ENCODE measurements around the gene NR0B2.
"Not testable (repeated sequence)": the region's sequence is repeated elsewhere in the genome, so short reads cannot be mapped to it uniquely, and the experiment has no call there.

NR0B2 gene

DNA sequence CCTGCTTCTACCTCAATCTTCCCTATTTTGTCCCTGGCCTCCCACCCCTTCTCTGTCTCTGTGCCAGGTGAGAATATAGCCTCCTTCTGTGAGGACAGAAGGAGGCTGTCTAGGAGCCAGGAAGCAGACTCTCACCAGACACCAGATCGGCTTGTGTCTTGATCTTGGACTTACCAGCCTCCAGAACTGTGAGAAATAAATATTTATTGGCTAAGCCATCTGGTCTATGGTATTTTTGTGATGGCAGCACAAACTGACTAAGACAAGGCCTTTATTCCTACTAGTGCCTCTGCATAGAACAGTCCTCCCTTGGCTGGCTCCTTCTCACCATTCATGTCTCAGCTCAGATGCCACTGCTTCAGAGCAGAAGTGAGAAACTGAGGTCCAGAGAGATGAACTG, 25.5 kb downstream of the NR0B2 start:
- DNase-seq: no peak

DNA sequence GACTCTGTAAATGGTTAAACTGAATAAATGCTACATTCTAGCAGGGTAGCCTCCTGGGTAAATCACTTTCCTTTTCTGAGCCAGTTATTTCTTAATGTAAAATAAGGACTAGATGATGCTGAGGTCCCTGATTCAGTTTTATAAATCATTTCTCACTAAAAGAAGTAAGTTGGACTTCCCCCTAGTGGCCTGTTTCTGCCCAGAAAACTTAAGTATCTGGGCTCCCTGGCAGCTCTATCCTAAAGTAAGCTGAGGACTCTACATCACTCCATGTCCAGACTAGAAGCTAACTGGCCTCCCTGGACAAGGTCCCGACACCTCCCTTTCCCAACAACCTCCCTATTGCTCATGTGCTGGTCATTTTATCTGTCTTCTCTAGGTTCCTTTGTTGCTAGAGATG, 26.6 kb downstream of the NR0B2 start:
- no peak for DNase-seq

- DNase-seq: no peak
Measured at GRCh38 chr1:26882696-26883463, 30.9 kb downstream of the NR0B2 start.

DNA sequence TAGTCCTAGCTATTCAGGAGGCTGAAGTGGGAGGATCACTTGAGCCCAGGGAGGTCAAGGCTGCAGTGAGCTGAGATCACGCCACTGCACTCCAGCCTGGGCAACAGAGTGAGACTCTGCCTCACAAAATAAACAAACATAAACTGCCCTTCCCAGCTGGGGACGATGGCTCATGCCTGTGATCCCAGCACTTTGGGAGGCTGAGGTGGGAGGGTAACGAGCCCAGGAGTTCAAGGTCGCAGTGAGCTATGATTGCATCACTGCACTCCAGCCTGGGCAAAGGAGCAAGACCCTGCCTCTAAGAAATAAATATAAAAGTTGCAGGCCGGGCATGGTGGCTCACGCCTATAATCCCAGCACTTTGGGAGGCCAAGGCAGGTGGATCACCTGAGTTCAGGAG, 32.2 kb downstream of the NR0B2 start:
- DNase-seq: not testable (repeated sequence)

DNA sequence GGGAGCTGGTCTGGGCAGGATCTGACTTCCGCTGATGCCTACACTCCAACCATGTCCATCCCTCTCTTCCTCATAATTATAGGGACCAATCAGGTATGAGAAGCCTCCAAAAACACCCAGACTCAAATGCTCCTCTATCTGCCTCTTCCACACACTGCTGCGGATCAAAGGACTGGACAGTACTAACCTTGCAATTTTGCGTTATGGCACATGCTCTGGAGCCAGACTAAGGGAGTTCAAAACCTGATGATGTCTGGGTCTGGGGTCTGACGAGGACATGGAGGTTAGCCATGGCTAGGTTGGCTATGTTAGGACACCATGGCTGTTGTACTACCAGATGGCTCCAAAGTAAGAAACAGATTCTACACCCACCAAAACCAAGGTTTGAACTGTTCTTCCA, 34.0 kb downstream of the NR0B2 start:
- DNase-seq: no peak

DNA sequence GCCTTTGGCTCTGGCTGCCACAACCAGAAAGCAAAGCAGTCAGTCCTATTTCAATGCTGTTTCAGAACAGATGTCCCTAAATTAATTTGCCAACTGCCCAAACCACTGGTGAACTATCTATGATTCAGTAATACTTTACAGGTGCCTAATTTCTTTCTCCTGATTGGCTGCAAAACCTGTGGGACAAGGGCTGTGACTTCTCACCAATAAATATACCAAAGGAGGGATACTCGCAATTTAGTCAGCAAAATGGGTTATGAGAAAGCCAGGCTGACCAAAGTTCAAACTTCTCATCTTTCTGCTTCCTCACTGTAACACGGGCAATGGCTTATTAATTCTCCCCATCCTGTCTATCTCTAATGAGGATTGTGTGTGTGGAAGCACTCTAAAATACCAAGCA, 36.4 kb downstream of the NR0B2 start:
- no peak for DNase-seq

GRCh38 chr1:26874896-26875295, 38.9 kb downstream of the NR0B2 start:
- no peak for DNase-seq

DNA sequence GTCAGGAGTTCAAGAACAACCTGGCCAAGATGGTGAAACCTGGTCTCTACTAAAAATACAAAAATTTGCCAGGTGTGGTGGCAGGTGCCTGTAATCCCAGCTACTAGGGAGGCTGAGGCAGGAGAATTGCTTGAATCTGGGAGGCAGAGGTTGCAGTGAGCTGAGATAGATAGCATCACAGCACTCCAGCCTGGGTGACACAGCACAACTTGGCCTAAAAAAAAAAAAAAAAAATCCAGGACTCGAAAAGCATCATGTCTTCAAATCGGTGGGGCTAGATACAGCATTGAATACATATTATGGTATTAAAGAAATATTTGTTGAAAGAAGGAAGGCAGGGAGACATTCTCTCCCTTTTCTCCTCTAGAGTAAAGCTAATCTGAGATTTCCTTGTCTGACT, 40.7 kb downstream of the NR0B2 start:
- not testable (repeated sequence) for DNase-seq

DNA sequence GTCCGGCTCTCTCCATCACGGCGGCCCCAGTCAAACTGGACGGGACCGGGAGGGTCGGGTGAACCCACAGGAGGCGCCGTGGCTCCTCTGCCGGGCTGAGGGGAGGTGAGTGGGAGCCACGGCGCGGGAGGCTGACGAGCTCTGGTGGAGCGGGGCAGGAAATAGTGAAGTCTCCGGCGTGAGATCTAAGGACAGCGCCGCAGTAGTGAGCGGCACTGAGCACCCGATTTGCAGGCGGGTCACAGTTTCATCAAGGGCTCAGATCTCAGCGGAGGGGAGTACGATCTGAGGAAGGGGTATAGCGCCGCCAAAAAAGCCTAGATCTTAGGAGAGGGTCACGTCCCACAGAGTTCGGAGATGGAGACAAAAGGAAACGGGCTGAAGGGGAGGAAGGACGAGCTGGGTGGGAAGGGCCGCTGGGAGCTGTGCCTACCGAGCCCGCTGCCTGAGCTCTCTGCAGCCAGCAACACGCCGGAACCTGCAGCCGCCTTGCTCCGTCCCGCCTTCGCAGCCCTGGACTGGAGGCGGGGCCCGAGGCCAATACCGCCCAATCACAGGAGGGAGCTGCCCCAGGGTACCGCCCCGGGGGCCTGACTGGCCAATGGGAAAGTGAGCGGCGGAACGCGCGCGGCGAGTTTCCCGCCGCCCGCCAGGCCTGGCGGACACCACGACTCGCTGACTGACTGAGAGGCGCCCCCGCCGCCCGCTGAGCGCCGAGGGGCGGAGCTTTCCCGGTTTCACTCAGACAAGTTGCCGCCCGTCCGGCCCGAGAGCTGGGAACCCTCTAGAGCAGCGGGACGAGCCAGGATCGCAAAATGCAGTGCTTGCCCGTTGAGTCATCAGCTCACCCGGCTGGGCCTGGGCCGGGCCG, 48.9 kb downstream of the NR0B2 start:
- peak; percentile 99 for DNase-seq

- DNase-seq: no peak
Measured at GRCh38 chr1:26863685-26864077, 50.1 kb downstream of the NR0B2 start.

DNA sequence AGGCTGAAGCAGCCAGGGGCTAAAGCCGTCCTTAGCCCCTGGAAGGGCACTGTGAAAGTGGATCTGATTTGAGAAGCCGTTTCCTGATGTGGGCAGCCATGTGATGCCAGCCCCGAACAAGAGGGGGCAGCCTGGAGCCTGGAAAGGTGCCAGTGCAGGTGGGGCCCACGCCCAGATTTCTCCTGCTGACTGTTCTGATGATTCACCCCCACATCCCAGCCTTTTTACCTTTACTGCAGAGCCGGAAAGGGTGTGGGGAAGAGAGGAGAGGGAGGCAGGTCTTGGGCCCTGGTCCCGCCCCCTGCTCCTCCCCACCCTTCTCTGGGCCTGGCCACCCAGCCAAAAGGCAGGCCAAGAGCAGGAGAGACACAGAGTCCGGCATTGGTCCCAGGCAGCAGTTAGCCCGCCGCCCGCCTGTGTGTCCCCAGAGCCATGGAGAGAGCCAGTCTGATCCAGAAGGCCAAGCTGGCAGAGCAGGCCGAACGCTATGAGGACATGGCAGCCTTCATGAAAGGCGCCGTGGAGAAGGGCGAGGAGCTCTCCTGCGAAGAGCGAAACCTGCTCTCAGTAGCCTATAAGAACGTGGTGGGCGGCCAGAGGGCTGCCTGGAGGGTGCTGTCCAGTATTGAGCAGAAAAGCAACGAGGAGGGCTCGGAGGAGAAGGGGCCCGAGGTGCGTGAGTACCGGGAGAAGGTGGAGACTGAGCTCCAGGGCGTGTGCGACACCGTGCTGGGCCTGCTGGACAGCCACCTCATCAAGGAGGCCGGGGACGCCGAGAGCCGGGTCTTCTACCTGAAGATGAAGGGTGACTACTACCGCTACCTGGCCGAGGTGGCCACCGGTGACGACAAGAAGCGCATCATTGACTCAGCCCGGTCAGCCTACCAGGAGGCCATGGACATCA, 50.7 kb downstream of the NR0B2 start, which contains the start of gene SFN:
SFN (plus strand) TSS at position 369 of the 904 bp plus-strand sequence; CDS start at position 433, 64 bp downstream.
- DNase-seq: no peak

DNA sequence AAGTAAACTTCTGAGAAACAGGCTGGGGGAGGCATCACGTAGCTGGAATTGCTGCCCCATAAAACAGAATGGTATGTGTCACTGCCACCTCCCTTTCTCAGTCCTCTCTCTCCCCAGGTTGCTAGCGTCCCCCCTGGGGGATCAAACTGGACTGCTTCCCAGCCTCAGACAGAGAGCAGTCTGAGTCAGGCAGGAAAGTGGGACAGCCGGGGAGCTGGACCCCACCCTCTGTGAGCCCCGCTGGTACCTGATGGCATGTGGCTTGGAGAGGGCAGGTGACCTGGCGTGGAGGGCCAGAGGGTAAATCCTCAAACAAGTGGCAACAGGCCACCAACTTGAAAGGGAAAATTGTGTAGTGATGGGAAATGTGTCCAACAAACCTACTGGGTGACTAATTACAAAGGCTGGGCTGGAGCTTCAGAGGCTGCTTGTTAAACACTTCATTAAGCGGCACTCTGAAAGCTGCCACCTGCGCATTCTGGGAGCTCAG, 51.8 kb downstream of the NR0B2 start:
- DNase-seq: no peak

Measured in right forelimb (tissue), 1 donor.